GM19452 (cell line): ENCODE measurements around the gene ARHGAP21.
"Not testable (repeated sequence)": the region's sequence is repeated elsewhere in the genome, so short reads cannot be mapped to it uniquely, and the experiment has no call there.

Experiments
- ATAC-seq: cut with Tn5 transposase; IDR thresholded peaks from one replicate; pipeline ENCODE4 v1.9.1; 2021; ENCODE audit not compliant: unreplicated experiment

Gene ARHGAP21

GRCh38 chr10:24723788-24724380 is at the start of gene ARHGAP21:
TSS of gene ARHGAP21 (minus strand) at chr10:24723887. CDS start at chr10:24721899, 1,988 bp downstream.
- peak; percentile 2 for ATAC-seq

DNA sequence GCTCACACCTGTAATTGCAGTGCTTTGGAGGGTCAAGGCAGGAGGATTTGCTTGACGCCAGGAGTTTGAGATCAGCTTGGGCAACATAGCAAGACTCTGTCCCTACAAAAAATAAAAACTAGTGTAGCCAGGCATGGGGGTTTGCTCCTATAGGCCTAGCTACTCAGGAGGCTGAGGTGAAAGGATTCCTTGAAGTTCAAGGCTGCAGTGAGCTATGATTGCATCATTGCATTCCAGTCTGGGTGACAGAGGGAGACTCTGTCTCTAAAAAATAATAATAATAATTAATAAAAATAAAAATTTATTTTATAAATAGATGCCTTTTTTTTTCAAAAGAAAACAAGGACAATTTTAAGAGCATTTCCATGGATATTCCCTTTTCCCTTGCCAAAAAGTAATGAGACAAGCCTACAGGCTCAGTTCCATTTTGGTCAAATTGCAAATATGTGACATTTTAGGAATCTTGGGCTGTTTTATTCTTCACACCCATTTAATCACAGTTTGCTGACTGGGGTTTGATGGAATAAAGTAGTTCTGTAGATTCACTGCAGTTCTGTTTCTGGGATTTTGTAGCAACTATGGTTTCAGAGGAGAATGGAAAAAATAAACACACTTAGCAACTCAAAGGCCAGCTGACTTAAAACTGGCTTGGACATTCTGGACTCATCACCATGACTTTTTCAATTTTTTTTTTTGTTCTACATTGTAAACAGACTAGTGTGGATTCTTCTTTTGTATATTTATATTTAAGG is 48.4 kb upstream of the ARHGAP21 start:
- no peak for ATAC-seq

- ATAC-seq: not testable (repeated sequence)
These were observed 41.3 kb upstream of the ARHGAP21 start for GRCh38 chr10:24764991-24765390.

DNA sequence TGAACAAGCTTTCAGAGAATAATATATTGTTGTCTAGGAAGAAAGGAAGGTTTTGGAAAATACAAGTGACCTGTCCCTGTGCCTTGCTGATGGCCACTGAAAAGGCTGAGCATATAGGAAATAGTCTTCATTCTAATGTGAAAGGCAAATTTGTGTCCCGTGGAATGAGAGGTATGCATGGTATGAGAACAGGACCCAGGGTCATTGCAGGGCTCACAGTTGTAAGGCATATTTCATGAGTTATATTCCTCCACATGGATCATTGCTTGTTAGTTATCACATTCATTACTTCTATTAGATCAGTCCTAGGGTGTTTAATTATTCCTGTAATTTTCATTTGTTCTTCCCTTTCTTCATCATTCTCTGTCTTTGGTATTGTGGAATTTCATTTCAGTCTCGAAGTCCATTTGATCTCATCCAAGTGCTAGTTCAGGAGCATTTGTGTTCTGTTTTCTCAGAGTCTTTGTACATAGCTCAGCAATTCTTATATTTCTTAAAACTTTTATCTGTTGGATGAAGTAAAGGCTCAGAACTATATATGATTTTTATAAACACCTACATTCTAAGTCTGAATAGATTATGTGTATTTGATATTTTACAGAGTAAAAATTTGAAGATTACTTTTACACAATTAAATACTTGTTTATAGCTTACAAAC is 39.4 kb upstream of the ARHGAP21 start:
- ATAC-seq: no peak

- ATAC-seq: no peak
These were observed 38.7 kb upstream of the ARHGAP21 start for GRCh38 chr10:24762161-24762924.

DNA sequence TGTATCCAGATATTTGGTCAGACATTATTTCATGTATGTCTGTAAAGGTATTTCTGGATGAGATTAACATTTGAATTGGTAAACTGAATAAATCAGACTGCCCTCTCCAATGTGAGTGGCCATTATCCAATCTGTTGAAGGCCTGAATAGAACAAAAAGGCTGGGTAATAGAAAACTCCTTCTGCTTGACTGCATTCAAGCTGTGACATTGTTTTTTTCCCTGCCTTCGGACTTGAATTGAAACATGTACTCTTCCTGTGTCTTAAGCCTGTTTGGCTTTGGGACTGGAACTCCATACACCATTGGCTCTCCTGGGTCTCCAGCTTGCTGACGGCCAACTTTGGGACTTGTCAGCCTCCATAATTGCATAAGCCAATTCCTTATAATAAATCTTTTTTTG is 36.0 kb upstream of the ARHGAP21 start:
- no peak for ATAC-seq

- not testable (repeated sequence) for ATAC-seq
These were observed 34.6 kb upstream of the ARHGAP21 start for GRCh38 chr10:24758254-24758653.

GRCh38 chr10:24756283-24756682 is 32.6 kb upstream of the ARHGAP21 start:
- ATAC-seq: no peak

DNA sequence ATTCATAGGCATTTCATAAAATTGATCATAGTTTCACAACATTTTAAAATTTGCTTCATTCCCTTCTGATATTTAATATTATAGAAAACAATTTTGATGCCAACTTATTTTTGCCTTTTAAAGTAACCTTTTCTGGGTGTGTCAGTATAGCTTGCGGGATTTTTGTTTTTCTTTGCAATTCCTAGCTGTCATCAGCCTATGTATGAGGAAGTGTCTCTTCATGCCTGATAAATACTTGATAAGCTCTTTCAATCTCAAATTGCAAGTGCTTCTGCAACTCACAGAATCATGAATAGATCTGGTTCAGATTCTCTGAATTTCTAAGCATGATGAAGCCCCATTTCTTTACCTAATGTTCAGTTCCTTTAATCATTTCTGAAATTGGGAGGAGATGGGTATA is 28.0 kb upstream of the ARHGAP21 start:
- ATAC-seq: no peak

DNA sequence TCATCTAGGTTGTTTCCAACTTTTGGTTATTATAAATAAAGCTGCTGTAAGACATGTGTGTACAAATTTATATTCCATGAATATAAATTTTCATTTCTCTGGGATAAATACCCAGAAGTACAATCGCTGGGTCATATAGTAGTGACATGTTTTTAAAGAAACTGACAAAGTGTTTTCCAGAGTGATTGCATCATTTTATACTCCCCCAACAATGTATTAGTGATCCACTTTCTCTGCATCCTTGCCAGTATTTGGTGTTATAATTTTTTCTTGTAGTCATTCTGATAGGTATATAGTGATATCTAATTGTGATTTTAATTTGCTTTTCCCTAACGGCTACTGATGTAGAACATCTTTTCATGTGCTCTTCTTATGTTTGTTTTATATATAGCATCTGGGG is 27.0 kb upstream of the ARHGAP21 start:
- ATAC-seq: no peak

DNA sequence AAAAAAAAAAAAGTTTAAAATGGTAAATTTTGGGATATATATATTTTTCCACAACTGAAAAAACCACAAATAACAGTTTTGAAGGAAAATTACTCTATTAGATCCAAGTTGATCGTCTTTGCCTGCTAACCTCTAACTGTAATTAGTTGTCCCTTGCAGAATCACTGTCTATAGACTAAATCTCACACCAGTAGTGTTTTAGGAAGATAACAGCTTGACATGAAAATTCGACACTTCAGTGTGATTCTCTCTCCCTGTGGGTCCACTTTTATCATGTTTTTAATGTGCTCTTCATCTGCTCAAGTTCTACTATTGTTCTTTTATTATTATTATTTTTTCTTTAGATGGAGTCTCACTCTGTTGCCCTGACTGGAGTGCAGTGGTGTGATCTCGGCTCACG is 24.5 kb upstream of the ARHGAP21 start:
- no peak for ATAC-seq

DNA sequence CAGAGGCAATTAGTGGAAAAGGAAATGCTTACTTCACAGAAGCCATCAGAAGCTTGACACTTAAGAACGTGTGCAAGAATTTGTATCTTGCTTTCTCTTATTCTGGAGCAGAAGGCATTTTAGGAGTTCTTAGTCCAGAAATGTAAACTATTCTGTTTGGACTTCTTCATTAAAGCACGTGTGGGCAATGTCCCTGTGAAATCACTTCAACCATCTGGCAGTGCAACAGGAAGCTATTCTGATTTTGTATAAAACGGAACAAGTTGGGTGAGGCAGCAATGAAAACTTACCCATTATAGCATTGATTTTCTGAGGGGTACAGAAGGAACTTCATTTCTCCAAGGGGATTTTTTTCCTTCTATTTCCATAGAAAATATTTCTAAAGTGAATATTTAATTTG is 21.3 kb upstream of the ARHGAP21 start:
- ATAC-seq: no peak

- ATAC-seq: no peak
These were observed 17.0 kb upstream of the ARHGAP21 start for GRCh38 chr10:24740714-24741113.

- no peak for ATAC-seq
These were observed 13.3 kb upstream of the ARHGAP21 start for GRCh38 chr10:24737001-24737400.

GRCh38 chr10:24731942-24732341 is 8.3 kb upstream of the ARHGAP21 start:
- no peak for ATAC-seq

DNA sequence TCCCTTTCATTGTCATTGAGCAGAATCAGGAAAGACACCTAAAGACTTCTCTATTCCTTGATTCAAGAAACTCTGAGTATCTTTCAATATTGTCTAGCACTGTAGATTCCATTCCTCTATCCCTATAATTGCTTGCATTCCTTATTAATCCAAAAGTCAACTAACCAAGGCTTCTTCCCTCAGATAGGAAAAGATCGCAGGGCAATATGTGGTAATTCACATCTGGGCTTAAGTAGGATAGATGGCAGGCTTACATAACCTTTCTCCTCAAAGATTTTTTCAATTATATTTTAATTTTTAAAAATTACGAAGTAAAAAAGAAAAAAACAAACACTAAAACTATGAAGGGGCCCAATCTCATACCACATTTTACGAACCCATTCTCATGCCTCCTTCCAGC is 7.1 kb upstream of the ARHGAP21 start:
- ATAC-seq: no peak

DNA sequence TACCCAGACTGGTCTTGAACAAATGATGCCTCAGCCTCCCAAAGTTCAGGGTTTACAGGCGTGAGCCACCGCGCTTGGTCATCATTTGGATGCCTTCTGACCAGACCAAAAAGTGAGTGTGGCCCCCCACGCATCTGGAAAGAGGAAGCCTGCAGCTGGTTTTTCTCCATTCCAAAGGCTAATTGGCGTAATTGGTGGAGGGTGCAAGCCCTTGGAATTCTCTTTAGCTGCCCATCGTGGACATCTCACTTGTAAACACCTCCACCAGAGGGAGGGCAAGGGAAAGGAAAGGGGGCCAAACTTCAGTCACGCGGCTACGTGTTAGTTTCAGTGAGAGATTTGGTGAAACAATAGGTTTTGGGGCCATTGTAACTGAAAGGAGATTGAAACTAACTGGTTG is 4.1 kb upstream of the ARHGAP21 start:
- ATAC-seq: no peak

DNA sequence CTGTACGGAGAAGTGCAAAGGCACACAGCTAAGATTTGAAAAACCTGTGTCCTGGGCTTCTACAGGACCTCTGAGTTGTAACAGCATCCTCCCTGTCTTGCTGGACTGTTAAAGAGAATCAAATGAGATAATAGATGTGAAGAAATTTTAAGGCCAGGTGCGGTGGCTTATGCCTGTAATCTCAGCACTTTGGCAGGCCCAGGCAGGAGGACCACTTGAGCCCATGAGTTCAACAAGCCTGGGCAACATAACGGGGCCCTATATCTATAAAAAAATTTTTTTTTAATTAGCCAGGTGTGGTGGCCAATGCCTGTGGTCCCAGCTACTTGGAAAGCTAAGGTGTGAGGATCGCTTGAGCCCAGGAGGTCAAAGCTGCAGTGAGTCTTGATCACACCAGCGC is 2.9 kb upstream of the ARHGAP21 start:
- no peak for ATAC-seq

DNA sequence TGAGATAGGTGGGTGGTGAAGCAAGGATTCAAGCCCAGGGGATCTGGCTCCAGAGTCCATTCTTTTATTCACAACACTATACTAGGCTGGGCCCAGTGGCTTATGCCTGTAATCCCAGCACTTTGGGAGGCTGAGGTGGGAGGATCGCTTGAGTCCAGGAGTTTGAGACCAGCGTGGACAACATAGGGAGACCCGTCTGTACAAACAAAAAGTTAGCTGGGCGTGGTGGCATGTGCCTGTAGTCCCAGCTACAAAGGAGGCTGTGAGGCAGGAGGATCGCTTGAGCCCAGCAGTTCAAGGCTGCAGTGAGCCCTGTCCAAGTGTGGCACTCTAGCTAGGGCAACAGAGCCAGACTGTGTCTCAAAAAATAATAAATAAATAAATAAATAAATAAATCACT is 2.3 kb upstream of the ARHGAP21 start:
- ATAC-seq: not testable (repeated sequence)

DNA sequence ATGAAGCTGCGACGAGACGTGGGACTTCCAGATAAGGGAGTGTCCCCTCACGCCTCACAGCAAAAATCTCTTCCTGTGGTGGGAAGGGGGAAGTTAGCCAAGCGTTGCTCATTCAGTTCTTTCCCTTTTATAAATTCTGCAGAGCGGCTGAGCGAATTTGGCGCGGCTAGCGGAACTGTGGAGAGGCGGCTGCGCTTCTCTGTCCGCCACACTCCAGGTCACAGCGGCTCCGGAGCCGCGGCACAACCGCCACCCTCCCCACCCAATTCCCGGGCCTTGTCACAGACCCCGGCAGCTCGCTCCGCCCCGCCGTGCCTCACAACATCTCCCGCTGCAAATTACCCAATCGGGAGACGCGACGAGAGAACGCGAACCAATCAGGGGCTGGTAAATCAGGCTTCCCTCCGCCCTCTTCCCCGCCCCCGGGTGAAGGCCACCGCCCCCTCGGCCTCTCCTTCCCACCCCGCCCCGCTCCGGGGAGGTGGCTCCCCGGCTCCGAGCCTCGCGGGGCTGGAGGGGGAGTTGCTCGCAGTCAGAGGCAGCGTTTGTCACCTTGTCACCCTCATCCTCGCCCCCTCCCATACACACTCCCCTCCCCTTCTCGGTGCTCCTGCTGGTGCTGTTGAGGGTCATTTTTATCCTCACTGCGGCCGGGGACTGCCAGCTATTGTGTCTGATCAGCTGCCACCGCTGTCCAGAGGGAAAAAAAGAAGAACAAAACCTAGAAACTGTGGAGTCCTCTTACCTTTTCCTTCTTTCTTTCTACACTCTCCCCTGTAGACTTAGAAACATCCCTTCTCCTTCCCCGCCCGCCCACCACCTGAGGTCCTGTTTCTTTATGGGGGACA is 918 bp upstream of the ARHGAP21 start:
- peak; percentile 82 for ATAC-seq

DNA sequence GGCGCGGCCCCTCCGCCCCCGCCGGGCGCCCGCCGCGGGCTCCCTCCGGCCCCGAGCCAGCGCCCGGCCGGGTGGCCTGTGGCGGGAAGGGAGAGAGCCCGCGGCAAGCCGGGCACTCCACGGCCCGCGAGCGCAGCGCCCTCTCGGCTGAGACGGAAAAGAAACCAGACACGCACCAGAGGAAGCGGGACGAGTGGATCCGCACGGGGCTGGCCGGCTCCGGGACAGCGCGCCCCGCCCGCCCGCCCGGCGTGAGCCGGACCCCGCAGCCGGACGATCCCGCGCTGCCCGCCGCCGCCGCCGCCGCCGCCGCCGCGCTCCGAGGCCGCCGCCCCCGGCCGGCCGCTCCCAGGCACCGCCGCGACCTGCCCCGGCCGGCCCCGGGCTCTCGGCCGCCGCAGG is 300 bp downstream of the ARHGAP21 start:
- ATAC-seq: peak; percentile 26
